Cortex of kidney (tissue), 1 donor: ENCODE data around the gene SEPTIN5.
"Not testable (repeated sequence)": the region's sequence is repeated elsewhere in the genome, so short reads cannot be mapped to it uniquely, and the experiment has no call there.

Experiments used
- DNase-seq: peaks from one replicate; lab custom pipeline; 2025; lab: John Stamatoyannopoulos, UW

The SEPTIN5 gene

GRCh38 chr22:19714312-19715187 is at the start of gene SEPTIN5:
Gene SEPTIN5, plus strand, starts transcription at chr22:19714503. Its CDS starts 86 bp downstream, at chr22:19714589.
- DNase-seq: no peak

- no peak for DNase-seq
Measured at GRCh38 chr22:19664951-19665783, 49.1 kb upstream of the SEPTIN5 start.

DNA sequence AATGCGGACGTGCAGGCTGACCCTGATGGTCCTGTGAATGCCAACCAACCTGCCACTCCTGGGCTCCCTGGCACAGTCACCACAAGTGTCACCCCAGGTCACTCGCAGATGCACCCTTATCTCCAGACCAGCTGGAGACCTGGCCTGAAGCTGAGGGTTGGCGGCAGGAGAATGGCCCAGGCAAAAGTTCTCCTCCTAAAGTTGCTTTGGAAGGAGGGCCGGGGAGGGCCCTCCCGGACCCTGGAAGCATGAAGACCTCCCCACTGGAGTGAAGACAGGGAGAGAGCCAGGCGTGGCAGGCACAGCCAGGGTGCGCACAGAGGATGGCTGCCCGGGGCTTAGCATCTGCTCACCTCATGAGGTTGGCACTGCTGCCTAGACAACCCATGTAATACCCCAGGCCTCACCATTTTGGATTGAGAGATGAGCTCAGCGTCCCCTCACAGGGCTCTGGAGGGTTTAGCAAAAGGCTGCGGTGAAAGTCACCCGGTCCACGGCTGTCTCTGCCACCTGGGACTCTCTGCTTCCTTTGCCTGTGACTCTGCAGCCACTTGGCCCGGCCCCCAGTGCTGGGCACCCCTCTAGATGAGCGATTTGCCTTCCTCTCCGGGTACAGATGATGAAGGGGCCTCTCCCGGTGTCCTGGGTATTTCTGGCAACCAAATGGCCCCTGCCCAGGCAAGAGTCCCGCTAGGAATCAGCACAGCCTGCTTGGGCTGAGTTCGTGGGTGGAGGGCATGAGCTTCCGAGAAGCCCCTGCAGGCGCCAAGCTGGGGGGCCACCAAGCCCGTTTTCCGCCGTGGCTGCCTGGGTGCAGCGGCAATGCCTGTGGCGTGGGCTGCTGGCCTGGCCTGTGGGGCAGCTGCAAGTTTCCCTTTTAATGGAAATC is 48.3 kb upstream of the SEPTIN5 start:
- no peak for DNase-seq

- DNase-seq: no peak
Measured at GRCh38 chr22:19666673-19667593, 47.4 kb upstream of the SEPTIN5 start.

- no peak for DNase-seq
Measured at GRCh38 chr22:19667872-19668740, 46.2 kb upstream of the SEPTIN5 start.

GRCh38 chr22:19668748-19669147 is 45.6 kb upstream of the SEPTIN5 start:
- DNase-seq: no peak

DNA sequence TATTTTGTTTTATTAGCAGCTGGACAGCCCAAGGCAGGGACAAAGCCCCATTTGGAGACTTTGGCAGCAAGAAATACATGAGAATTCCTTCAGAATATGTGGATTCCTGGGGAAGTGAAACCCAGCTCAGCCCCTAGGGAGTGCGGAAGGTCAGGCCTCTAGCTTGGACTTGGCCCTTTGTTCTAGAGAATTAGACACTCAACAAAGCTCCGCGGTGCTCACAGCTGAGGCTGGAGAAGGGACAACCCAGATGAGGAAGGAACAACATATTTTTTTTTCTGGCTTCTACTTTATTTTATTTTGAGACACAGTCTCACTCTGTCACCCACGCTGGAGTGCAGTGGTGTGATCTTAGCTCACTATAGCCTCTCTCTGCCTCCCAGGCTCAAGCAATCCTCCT is 44.7 kb upstream of the SEPTIN5 start:
- DNase-seq: no peak

DNA sequence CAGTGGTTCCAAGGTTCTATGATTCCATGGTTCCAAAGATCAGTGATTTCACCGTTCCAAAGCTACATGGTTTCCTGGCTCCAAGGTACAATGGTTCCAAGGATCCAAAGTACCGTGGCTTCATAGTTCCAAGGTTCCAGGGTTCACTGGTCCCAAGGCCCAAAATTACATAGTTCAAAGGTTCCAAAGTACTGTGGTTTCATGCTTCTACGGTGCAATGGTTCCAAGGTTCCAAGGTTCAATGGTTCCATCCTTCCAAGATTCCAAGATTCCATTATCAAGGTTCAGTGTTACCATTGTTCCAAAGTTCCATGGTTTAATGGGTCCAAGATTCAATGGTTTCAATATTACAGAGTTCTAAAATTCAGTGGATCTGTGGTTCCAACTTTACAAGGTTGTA is 43.0 kb upstream of the SEPTIN5 start:
- no peak for DNase-seq

DNA sequence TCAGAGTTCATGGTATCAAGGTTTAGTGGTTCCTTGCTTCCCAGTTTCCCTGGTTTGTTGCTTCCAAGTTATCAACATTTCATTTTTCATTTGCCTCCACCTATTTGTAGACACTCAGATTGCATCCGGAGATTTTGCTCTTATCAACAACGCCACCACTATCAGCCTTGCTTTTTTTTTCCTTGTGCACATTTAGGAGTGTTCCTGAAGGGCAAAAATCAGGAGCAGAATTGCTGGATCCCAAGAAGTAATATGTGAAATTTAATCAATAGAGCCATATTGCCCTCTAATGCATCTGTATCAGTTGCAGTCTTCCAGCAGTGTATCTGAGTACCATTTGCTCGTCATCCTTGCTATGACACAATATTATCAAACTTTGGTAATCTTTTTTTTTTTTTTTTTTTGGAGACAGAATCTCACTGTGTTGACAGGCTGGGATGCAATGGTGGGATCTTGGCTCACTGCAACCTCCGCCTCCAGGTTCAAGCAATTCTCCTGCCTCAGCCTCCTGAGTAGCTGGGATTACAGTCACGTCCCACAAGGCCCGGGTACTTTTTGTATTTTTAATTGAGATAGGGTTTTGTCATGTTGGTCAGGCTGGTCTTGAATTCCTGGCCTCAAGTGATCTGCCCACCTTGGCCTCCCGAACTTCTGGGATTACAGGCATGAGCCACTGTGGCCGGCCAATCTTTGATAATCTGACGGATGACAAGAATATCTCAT is 42.1 kb upstream of the SEPTIN5 start:
- no peak for DNase-seq

DNA sequence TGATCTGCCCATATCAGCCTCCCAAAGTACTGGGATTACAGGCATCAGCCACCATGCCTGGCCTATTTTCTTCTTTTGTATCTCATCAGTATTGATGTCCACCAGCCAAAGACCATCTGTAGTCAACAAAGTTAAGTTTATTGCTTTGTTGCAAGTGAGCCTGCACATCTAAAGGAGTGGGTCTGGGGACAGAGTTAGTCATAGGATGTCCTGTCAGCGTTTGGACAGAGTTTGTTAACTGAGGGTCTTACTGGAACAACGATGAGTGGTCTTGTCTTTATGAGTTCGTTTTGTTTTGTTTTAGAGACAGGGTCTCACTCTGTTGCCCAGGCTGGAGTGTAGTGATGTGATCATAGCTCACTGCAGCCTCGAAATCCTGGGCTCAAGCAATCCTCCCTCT is 40.6 kb upstream of the SEPTIN5 start:
- DNase-seq: no peak

DNA sequence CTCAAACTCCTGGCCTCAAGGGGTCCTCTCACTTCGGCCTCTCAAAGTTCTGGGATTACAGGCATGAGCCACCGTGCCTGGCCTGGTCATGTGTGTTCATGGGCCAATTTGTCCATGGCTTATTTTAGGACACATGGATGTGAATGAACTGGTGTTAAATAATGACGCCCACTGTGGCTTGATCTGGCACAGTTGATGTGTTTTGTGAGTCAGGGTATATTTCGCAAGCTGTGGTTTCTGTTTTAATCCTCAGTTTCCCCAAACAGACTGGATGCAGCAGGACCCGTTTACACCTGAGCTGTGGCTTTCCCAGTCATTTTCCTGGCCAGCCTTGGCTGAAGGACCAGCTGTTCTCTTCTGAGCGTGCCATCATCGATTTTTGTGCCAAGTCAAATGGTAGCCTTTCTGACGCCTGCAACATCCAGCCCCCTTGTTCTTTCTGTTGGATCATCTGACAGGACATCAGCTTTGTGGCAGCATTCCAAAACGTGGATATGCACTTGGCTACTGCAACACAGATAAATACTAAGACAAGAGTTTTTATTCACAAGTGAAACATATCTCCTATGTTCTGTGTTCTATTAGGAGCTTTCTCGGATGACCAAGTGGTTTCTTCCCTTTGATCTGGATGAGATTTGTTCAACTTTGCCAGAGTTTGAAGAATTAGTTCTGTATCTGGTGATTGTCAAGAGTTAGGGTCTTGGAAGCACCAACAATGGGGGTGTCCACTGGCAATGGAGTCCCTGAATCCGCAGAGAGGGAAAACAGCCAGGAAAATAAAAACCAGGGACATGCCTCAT is 40.0 kb upstream of the SEPTIN5 start:
- DNase-seq: no peak

DNA sequence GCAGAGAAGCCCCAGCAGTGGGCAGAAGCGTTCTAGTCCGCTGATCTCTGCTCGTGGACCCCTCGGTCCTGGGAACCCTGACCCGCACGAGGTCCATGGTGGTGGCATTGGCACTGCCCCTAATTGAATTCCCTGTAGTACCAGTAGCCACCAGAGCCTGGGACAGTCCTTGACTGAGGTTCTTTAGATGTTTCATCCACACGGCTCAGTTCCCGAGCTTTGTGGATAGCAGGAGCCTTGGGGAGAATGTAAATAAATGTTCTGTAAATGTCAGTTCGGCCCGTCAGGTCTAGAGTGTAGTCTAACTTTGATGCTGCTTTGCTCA is 39.4 kb upstream of the SEPTIN5 start:
- no peak for DNase-seq

DNA sequence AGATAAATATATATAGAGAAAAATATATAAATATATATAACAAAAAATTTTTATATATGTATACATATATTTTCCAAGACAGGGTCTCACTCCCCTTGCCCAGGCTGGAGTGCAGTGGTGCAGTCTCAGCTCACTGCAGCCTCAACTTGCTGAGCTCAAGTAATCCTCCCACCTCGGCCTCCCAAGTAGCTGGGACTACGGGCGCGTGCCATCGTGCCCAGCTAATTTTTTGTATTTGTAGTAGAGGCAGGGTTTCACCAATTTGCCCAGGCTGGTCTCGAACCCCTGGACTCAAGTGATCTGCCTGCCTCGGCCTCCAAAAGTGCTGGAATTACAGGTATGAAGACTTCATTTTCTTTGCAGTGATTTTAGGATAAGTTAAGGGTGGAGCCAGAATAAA is 38.9 kb upstream of the SEPTIN5 start:
- DNase-seq: no peak

DNA sequence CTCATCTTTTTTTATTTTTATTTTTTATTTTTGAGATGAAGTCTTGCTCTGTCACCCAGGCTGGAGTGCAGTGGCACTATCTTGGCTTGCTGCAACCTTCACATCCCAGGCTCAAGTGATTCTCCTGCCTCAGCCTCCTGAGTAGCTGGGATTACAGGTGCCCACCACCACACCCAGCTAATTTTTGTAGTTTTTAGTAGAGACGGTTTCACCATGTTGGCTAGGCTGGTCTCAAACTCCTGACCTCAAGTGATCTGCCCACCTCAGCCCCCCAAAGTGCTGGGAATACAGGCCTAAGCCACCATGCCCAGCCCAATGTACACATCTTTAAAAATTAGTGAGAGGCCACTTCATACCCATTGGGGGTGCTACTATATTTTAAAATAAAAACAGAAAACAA is 37.9 kb upstream of the SEPTIN5 start:
- DNase-seq: not testable (repeated sequence)

DNA sequence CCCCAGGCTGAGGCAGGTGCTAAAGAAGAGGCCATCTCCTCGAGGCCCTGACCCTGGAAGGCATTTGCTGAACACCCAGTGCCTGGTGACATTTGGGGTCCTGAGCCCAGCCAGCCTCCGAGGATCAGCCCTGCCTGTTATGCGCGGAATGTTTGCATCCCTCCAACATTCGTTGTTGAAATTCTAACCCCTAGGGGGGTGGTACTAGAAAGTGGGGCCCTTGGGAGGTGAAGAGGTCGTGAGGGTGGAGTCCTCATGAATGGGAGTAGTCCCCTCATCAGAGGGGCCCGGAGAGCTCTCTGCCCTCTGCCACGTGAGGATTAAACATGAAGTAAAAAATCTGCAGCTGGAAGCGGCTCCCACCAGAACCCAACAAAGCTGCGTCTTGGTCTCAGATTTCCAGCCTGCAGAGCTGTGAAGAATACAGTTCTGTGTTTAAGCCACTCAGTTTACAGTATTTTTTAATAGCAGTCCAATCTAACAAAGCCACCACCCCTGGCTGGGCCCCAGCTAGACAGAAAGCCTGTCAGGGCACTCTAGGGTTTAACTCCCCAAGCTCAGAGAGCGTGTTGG is 35.3 kb upstream of the SEPTIN5 start:
- no peak for DNase-seq

DNA sequence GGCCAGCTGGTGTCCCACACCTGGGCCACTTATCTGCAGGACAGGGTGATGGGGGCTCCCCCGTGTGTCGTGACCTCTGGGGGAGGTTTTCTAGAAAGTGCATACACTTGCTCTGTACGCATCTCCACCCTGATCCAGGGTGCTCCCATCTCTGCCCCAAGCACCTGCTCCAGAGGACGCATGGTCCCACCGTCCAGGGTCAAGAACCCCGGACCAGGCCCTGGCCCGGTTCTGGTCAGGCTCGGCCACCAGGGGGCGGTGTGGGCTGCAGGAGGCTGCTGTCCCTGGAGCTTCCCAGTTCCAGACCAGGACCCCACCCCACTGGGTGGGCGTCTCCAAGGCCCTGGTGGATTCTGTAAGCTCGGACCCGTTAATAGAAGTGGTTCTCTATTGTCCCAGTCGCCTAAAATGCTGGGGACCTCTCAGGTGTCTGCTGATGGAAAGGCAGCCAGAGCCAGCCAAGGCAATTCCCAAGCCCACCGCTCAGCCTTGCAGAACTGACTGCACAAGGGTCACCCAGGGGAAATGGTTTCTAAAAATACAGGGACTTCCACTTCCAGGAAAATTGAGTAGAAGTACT is 34.7 kb upstream of the SEPTIN5 start:
- DNase-seq: no peak

GRCh38 chr22:19680287-19680881 is 33.9 kb upstream of the SEPTIN5 start:
- DNase-seq: no peak
